ENCODE data around the gene HDAC8. TPM values are rescaled to one million over a fixed set of nuclear protein-coding genes. Genes with fewer than 3 reads are reported as not detected.

Gene HDAC8
- total RNA-seq, 1 donor from 2014 or later = 27.0 TPM

DNA sequence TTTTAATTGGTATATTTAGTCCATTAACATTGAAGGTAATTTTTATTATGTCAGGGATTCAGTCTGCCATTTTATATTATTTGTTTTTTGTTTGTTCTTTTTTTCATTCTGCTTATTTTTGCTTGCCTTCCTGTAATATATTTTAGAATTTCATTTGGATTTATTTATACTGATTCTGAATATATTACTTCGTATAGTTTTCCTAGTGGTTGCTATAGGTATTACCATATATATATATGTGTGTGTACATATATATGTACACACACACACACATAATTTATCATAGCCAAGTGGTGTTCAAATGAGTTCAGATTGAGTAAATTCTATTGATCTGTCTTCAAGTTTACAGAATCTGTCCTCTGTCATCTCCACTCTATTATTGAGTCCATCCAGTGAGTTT is 278.1 kb downstream of the HDAC8 start:
- intact Hi-C loops (cut with DNase I) = no loop called here
- no peaks in the 10 kb centered on the region for H3K9me3 ChIP-seq
- H3K4me1 ChIP-seq = no peaks in the 10 kb centered on the region
- no peak overlapping the region for H3K4me3 ChIP-seq
- TF ChIP-seq CTCF (IDR thresholded peaks at IDR 0.05) = no peak
- DNase-seq (no peak), ATAC-seq (no peak)
- H3K36me3 ChIP-seq = no peaks in the 10 kb centered on the region
- no peak overlapping the region for H3K27ac ChIP-seq
- no peaks in the 10 kb centered on the region for H3K27me3 ChIP-seq

DNA sequence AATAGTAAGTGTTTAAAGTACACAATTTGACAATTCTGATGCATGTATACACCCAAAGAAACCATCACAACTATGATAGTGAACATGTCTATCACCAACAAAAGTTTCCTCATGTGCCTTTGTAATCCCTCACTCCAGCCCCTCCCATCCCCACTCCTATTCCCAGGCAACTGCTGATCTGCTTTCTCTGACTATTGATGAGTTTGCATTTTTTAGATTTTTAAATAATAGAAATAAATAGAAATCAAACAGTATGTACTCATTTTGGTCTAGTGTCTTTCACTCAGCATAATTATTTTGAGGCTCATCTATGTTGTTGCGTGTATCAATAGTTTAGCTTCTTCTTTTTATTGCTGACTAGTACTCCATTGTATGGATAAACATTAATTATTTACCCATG is 290.3 kb downstream of the HDAC8 start:
- ATAC-seq (no peak), DNase-seq (no peak)
- intact Hi-C loops (cut with DNase I) = no loop called here
- no peaks in the 10 kb centered on the region for H3K27me3 ChIP-seq
- TF ChIP-seq CTCF (IDR thresholded peaks at IDR 0.05) = no peak
- H3K4me3 ChIP-seq = no peak overlapping the region
- no peaks in the 10 kb centered on the region for H3K4me1 ChIP-seq
- no peak overlapping the region for H3K27ac ChIP-seq
- no peaks in the 10 kb centered on the region for H3K36me3 ChIP-seq
- no peaks in the 10 kb centered on the region for H3K9me3 ChIP-seq

DNA sequence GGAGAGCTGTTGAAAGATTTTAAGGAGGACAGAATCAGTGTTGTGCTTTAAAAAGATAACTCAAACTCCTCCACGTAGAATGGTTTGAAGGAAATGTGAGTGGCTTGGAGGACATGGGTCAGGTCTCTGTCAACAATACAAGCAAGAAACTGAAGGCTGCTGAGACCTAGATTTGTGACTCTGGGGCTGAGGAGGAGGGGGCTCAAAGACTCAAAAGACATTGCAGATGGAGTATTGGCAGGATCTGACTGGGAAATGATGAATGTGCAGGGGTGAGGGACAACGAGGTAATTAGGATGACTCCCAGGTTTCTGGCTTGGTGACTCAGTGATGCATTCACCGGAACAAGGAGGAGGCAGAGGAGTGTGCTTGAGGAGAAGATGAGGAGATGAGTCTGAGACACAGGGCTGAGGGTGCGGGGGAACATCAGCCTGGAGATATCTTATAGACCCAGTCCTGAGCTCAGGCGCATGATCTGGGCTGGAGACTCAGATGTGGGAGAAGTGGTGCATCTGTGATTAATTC is 292.3 kb downstream of the HDAC8 start:
- H3K36me3 ChIP-seq = peaks cover 3% of the 10 kb centered on the region
- H3K4me3 ChIP-seq = no peak overlapping the region
- intact Hi-C loops (cut with DNase I) = no loop called here
- no peak overlapping the region for H3K27ac ChIP-seq
- DNase-seq (no peak), ATAC-seq (no peak)
- H3K9me3 ChIP-seq = no peaks in the 10 kb centered on the region
- no peaks in the 10 kb centered on the region for H3K27me3 ChIP-seq
- TF ChIP-seq CTCF (IDR thresholded peaks at IDR 0.05) = no peak
- peaks cover 5% of the 10 kb centered on the region for H3K4me1 ChIP-seq

Other genes starting within 250 kb of the HDAC8 start
- 4.2 TPM for gene PHKA1, start 141.5 kb upstream of the HDAC8 start, total RNA-seq
- gene DMRTC1B, start 204.0 kb upstream of the HDAC8 start, total RNA-seq = 0.29 TPM
- not detected for gene FAM236B, start 209.8 kb upstream of the HDAC8 start, total RNA-seq
- not detected for gene FAM236D, start 235.4 kb upstream of the HDAC8 start, total RNA-seq

Measured in upper lobe of right lung (tissue), 1 donor.